Measurements from ENCODE around the gene USP54.
"Not testable (repeated sequence)": the region's sequence is repeated elsewhere in the genome, so short reads cannot be mapped to it uniquely, and the experiment has no call there.

USP54 gene

DNA sequence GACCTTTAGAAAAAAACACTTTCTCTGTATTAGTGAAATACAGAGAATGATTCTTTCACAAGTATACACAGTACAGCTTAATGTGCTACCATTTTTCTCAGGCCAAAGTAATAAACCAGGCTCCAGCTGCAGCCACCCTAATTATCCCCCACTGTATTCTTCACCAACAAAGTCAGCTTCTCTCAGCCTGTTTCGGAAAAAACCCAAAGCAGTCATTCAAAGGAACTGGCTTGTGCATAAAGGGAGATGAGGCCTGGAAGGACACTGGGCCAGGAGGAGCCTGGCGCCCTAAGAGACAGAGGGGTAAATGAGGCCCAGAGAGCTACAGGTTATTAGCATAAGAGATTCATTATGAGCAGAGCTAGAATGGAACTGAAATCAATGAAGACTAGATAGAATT is 9.2 kb downstream of the USP54 start:
- no peak for DNase-seq (ENCODE audit: extremely low spot score)
- POLR2A ChIA-PET, result no interaction called here
- TF ChIP-seq CTBP1 (IDR thresholded peaks at IDR 0.05; ENCODE audit: borderline replicate concordance) (no peak), BHLHE40 (IDR thresholded peaks at IDR 0.05; ENCODE audit: borderline replicate concordance) (no peak), TARDBP (IDR thresholded peaks at IDR 0.05) (no peak), SP1 (IDR thresholded peaks at IDR 0.05) (no peak), ZNF384 (IDR thresholded peaks at IDR 0.05) (no peak)
- TF ChIP-seq, protein P1, sequence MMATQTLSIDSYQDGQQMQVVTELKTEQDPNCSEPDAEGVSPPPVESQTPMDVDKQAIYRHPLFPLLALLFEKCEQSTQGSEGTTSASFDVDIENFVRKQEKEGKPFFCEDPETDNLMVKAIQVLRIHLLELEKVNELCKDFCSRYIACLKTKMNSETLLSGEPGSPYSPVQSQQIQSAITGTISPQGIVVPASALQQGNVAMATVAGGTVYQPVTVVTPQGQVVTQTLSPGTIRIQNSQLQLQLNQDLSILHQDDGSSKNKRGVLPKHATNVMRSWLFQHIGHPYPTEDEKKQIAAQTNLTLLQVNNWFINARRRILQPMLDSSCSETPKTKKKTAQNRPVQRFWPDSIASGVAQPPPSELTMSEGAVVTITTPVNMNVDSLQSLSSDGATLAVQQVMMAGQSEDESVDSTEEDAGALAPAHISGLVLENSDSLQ (IDR thresholded peaks at IDR 0.05), result no peak
- CTCF ChIA-PET, result interaction anchor here (1.4 kb wide), 1 partner anchor 52 kb away, joined by 3 read pairs; no protein-coding TSS in a partner anchor

DNA sequence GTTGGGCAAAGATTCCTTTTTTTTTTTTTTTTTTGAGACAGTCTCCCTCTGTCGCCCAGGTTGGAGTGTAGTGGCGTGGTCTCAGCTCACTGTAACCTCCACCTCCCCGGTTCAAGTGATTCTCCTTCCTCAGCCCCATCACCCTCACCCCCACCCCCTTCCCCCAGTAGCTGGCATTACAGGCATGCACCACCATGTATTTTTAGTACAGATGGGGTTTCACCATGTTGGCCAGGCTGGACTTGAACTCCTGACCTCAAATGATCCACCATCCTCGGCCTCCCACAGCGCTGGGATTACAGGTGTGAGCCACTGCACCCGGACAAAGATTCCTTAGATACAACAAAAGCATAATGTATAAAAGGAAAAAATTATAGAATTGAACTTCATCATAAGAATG is 12.2 kb downstream of the USP54 start:
- DNase-seq (ENCODE audit: extremely low spot score); POLR2A ChIA-PET; CTCF ChIA-PET: not testable (repeated sequence)

DNA sequence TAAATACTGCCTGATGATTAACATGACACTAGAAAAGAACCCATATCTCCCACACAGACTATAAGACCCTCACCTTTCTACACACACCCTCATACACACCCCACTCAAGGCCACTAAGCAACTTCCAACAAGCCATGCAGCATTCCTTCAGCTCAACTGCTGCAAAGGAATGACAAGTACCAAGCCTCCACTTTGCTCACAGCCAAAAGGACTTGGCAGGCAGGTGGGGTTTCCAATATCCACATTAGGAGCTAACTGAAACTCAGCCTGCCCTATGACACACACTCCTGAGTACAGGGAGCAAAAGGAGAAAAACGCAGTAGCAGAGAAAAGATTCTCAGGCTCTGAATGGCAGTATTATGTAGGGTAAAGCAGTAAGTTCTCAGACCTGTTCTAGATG is 13.4 kb downstream of the USP54 start:
- no peak for DNase-seq (ENCODE audit: extremely low spot score)
- TF ChIP-seq LEF1 (IDR thresholded peaks at IDR 0.05; ENCODE audit: borderline replicate concordance), result no peak
- POLR2A ChIA-PET, result interaction anchor here (0.9 kb wide), 1 partner anchor 13 kb away, joined by 3 read pairs; the partner anchor contains the start of gene USP54
- CTCF ChIA-PET, result interaction anchor here (1.0 kb wide), 1 partner anchor 9 kb away, joined by 4 read pairs; no protein-coding TSS in a partner anchor

DNA sequence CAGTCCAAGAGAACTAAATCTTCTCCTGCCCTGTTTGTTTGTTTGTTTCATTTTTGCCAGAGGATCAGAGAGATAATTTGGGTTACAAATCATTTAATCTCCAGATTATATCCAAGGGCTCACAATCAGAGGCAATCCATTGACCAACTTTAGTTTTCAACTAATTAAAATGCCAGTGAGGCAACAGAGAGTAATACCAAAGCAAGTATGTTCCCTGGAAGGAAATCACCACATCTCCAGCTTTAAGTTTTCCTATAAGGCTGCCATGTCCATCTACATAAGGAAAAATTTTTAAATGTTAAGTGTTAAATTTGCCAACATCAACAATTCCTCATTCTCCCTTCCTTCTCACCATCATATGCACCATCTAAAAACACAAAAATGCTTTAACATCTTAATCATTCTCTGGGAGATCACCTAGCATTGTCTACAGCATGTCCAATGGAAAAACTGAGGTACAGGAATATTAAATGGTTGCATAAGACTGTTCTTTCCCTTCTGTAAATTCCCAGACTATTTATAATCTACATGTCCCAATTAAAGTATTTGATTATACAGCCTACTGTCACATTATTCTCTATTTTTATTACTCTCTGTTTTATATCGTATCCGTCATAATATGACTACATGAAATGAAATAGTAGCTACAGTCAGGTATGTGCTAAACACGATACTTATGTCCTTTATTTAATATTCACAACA is 14.1 kb downstream of the USP54 start:
- TF ChIP-seq NFRKB (IDR thresholded peaks at IDR 0.05) (no peak), BHLHE40 (IDR thresholded peaks at IDR 0.05; ENCODE audit: borderline replicate concordance) (no peak), TARDBP (IDR thresholded peaks at IDR 0.05) (no peak), FOXM1 (IDR thresholded peaks at IDR 0.05; ENCODE audit: borderline replicate concordance) (no peak), SP1 (IDR thresholded peaks at IDR 0.05) (no peak), CTBP1 (IDR thresholded peaks at IDR 0.05; ENCODE audit: borderline replicate concordance) (no peak), LEF1 (IDR thresholded peaks at IDR 0.05; ENCODE audit: borderline replicate concordance) (no peak), L3MBTL2 (conservative IDR thresholded peaks at IDR 0.05) (no peak), ZNF384 (IDR thresholded peaks at IDR 0.05) (no peak), ELF4 (IDR thresholded peaks at IDR 0.05) (no peak), HDGF (IDR thresholded peaks at IDR 0.05; ENCODE audit: borderline replicate concordance) (no peak), ARNT (IDR thresholded peaks at IDR 0.05) (no peak)
- TF ChIP-seq, protein P1 (IDR thresholded peaks at IDR 0.05), result no peak
- POLR2A ChIA-PET, result no interaction called here
- CTCF ChIA-PET, result interaction anchor here (1.0 kb wide), 1 partner anchor 9 kb away, joined by 4 read pairs; no protein-coding TSS in a partner anchor
- DNase-seq (ENCODE audit: extremely low spot score), result no peak

DNA sequence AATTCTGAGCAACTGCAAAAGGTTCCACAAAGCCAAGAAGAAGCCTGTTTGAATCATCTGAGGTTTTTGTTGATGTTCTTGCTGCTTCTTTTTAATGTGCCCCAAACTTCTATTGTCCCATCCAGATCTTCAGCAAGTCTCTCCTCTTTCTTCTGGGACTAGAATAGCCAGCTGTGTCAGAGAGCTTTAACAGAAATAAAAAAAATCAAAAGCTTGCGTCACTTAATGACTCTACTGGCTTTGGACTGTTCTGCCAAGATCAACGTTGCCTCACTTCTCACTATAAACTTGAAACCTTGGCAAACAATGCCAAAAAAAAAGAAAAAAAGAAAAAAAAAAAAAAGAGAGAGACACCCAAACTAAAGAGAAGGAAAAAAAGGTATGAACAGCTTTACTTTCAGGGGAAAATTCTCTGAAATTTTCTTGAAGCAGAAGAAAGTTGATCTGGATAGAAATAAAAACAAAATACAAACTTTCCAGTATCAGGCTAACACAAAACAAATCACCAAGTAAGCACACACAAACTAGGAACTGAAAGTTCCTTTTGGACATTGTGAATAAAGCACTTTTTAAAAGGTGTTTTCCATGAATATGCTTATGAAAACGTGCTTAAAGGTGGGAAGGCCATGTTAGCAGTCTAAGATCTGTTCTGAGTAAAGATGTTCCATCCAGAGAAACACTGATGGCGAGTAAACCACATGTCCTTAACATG is 14.8 kb downstream of the USP54 start:
- DNase-seq (ENCODE audit: extremely low spot score), result no peak
- ChIA-PET POLR2A (no interaction called here), CTCF (no interaction called here)
- TF ChIP-seq, protein P1 (IDR thresholded peaks at IDR 0.05), result no peak
- no peak for TF ChIP-seq HDGF (IDR thresholded peaks at IDR 0.05; ENCODE audit: borderline replicate concordance)
- TF ChIP-seq ZNF384 (IDR thresholded peaks at IDR 0.05), result no peak
- TF ChIP-seq LEF1 (IDR thresholded peaks at IDR 0.05; ENCODE audit: borderline replicate concordance), result no peak
- no peak for TF ChIP-seq NFRKB (IDR thresholded peaks at IDR 0.05)
- TF ChIP-seq SUZ12 (IDR thresholded peaks at IDR 0.05), result no peak
- TF ChIP-seq TARDBP (IDR thresholded peaks at IDR 0.05), result no peak

DNA sequence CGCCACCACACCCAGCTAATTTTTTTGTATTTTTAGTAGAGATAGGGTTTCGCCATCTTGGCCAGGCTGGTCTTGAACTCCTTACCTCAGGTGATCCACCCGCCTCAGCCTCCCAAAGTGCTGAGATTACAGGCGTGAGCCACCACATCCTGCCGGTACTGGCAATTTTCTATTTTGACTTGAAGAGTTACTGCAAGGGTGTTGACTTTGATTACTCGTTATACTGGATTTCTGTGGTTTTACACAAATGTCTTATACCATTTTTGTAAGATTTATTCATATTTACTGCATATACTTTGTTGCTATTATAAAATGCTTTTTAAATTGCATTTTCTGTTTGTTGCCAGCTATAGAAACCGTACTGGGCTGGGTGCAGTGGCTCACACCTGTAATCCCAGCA is 24.1 kb downstream of the USP54 start:
- POLR2A ChIA-PET; DNase-seq (ENCODE audit: extremely low spot score); CTCF ChIA-PET: not testable (repeated sequence)

DNA sequence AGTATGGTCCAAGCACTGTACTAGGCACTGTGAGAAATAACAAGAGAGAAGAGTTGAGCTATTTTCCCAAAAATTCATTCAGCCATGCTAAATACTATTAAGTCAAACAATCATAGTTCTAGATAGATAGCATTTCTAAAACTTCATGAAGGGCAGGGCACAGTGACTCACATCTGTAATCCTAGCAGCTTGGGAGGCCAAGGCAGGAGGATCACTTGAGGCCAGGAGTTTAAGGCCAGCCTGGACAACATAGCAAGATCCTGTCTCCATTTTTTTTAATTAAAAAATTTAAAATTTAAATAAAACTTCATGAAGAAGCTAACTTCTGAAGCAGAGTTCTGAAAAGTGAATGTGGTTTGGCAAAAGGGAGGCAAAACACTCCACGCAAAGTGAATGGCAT is 29.9 kb downstream of the USP54 start:
- no peak for TF ChIP-seq SUZ12 (IDR thresholded peaks at IDR 0.05)
- TF ChIP-seq L3MBTL2 (conservative IDR thresholded peaks at IDR 0.05), result no peak
- TF ChIP-seq, protein P1 (IDR thresholded peaks at IDR 0.05), result no peak
- no peak for TF ChIP-seq SP1 (IDR thresholded peaks at IDR 0.05)
- POLR2A ChIA-PET, result no interaction called here
- no peak for DNase-seq (ENCODE audit: extremely low spot score)
- CTCF ChIA-PET, result no interaction called here

Measured in HEK293T (cell line).